Astrocyte (in vitro differentiated cells and primary cell): Measurements from ENCODE around the gene GTF2IRD1.

Experiments
- EZH2 ChIP-seq: IDR thresholded peaks from 2 replicates; pipeline ENCODE4 v1.6.1; 2012; ENCODE audit warnings: mild to moderate bottlenecking, low read length, inconsistent platforms; ENCODE audit not compliant: insufficient read depth
- TF ChIP-seq, protein P1 (sequence below): IDR thresholded peaks from 2 replicates; pipeline ENCODE4 v1.5.1; 2011; ENCODE audit warnings: low read depth, mild to moderate bottlenecking, inconsistent platforms, low read length, moderate library complexity; ENCODE audit not compliant: insufficient read depth

DNA sequence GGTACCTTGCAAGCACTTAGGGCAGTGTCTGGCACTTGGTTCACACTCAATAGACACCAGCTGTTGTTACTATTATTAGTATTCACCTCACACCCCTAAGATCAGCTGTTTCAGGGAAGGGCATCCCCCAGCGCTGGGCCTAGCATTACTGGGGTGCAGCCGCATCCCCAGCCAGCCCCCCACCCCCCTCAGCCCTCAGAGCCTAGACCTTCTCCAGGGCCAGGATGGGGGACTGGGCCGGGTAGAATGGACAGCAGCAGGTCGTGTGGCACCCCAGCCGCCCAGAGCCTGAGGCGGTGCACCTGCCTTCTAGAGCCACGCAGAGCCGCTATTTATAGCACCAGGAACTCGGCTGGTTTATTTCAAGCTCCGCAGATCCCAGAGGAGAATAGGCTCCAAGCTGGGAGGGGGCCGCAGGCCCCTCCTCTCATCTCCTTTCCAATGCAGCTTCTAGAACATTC, 60.5 kb downstream of the GTF2IRD1 start:
- TF ChIP-seq, protein P1, sequence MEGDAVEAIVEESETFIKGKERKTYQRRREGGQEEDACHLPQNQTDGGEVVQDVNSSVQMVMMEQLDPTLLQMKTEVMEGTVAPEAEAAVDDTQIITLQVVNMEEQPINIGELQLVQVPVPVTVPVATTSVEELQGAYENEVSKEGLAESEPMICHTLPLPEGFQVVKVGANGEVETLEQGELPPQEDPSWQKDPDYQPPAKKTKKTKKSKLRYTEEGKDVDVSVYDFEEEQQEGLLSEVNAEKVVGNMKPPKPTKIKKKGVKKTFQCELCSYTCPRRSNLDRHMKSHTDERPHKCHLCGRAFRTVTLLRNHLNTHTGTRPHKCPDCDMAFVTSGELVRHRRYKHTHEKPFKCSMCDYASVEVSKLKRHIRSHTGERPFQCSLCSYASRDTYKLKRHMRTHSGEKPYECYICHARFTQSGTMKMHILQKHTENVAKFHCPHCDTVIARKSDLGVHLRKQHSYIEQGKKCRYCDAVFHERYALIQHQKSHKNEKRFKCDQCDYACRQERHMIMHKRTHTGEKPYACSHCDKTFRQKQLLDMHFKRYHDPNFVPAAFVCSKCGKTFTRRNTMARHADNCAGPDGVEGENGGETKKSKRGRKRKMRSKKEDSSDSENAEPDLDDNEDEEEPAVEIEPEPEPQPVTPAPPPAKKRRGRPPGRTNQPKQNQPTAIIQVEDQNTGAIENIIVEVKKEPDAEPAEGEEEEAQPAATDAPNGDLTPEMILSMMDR, result no peak
- no peak for TF ChIP-seq EZH2
